ENCODE measurements around the gene CD300C.
A peak's percentile ranks its signal among the peaks of the same experiment; 100 is the strongest.

The CD300C gene

DNA sequence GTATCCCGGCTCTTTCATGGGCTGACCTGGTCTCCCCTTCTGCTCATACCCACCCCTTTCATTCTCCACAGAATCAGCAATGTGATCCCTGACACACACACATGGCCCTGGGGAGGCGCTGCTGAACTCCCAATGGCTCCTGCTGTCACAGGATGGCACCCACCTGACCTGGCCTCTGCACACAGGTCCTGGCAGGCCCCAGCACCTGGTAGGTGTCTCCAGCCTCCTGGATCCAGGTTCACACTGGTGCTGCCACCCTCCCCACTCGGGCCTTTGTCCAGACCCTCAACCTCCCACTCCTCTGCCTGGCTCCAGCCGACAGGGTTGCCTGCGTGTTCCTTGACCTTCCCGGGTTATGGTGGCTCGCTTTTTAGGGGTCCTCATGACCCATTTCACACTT, 1.3 kb upstream of the CD300C start:
- H3K9me3 ChIP-seq (ENCODE audit: control insufficient read depth in 1 of 2, low read length in 2 of 2), result no peaks in the 10 kb centered on the region
- no peaks in the 10 kb centered on the region for H3K36me3 ChIP-seq (ENCODE audit: control insufficient read depth in 1 of 2, insufficient read depth in 2 of 2, low read length in 2 of 2)
- H3K4me1 ChIP-seq (ENCODE audit: control insufficient read depth in 1 of 2, insufficient read depth in 2 of 2, low read length in 2 of 2), result no peaks in the 10 kb centered on the region
- H3K27me3 ChIP-seq (ENCODE audit: control insufficient read depth in 1 of 2, insufficient read depth in 2 of 2, low read length in 2 of 2), result peaks cover 0 to 6% of the 10 kb centered on the region in 2 donors
- no peak overlapping the region for H3K27ac ChIP-seq (ENCODE audit: low read depth, low read length)
- H3K9ac ChIP-seq (ENCODE audit: low read depth in 1 of 2, low read length in 2 of 2), result no peak overlapping the region
- no peak overlapping the region for H3K4me3 ChIP-seq (ENCODE audit: low read depth in 1 of 2, low read length in 2 of 2)

DNA sequence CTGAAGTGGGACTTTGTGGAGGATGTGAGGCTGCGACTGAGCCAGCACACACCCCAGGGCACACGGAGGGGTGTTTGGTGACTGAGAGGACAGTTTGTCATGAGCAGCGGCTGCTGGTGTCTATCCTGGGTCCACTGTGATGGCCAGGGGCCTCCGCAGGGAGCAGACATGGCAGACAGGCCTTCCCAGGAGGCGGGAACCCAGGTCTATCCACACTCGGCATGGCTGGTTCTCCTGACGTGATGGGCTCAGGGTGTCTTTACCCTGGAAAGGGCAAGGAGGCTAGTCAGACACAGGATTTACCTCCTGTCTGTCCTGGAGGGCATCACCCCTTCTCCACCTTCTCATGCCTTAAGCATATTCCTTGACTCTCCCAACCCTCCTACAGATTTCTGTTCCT, 671 bp upstream of the CD300C start:
- no peaks in the 10 kb centered on the region for H3K4me1 ChIP-seq (ENCODE audit: control insufficient read depth in 1 of 2, insufficient read depth in 2 of 2, low read length in 2 of 2)
- H3K27ac ChIP-seq (ENCODE audit: low read depth, low read length), result no peak overlapping the region
- H3K27me3 ChIP-seq (ENCODE audit: control insufficient read depth in 1 of 2, insufficient read depth in 2 of 2, low read length in 2 of 2), result peaks cover 0 to 5% of the 10 kb centered on the region in 2 donors
- H3K9ac ChIP-seq (ENCODE audit: low read depth in 1 of 2, low read length in 2 of 2), result no peak overlapping the region
- H3K36me3 ChIP-seq (ENCODE audit: control insufficient read depth in 1 of 2, insufficient read depth in 2 of 2, low read length in 2 of 2), result no peaks in the 10 kb centered on the region
- no peak overlapping the region for H3K4me3 ChIP-seq (ENCODE audit: low read depth in 1 of 2, low read length in 2 of 2)
- H3K9me3 ChIP-seq (ENCODE audit: control insufficient read depth in 1 of 2, low read length in 2 of 2), result no peaks in the 10 kb centered on the region

DNA sequence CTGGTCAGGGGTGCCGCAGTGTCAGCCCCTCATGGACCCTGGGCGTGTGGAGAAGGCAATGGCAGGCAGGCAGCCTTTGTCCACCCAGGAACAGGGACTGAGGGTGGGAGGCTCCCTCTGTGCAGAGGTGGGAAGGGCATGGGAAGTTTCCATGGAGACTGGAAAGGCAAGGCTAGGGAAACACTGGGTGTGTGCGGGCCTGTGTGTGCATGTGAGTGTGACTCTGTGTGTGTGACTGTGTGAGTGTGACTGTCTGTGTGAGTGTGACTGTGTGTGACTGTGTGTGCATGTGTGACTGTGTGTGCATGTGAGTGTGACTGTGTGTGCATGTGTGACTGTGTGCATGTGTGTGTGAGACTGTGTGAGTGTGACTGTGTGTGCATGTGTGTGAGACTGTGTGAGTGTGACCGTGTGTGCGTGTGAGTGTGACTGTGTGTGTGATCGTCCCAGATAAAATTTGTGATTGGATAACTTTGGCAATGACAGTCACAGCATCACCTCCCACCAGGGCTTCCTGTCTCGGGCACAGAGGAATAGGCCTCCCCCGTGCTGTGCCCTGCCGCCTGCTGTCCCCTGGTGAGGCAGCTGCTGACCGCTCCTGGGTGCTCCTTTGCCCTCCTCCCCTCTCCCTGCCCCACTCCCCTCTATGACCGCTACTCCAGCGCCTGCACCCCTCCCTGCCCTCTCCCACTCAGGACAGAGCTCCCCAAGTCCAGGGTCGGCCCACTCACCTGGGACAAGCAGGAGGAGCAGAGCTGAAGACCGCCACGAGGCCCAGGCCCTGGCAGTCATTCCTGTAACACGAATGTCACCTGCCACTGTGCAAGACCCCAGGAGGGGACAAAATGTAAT, 698 bp downstream of the CD300C start:
- Histone ChIP-seq H3K9me3 (ENCODE audit: control insufficient read depth in 1 of 2, low read length in 2 of 2) (no peaks in the 10 kb centered on the region), H3K9ac (ENCODE audit: low read depth in 1 of 2, low read length in 2 of 2) (no peak overlapping the region), H3K27me3 (ENCODE audit: control insufficient read depth in 1 of 2, insufficient read depth in 2 of 2, low read length in 2 of 2) (peaks cover 0 to 5% of the 10 kb centered on the region in 2 donors), H3K4me3 (ENCODE audit: low read depth in 1 of 2, low read length in 2 of 2) (peak overlapping the region in 1 of 2 donors; percentile 17), H3K27ac (ENCODE audit: low read depth, low read length) (no peak overlapping the region), H3K36me3 (ENCODE audit: control insufficient read depth in 1 of 2, insufficient read depth in 2 of 2, low read length in 2 of 2) (no peaks in the 10 kb centered on the region), H3K4me1 (ENCODE audit: control insufficient read depth in 1 of 2, insufficient read depth in 2 of 2, low read length in 2 of 2) (no peaks in the 10 kb centered on the region)

DNA sequence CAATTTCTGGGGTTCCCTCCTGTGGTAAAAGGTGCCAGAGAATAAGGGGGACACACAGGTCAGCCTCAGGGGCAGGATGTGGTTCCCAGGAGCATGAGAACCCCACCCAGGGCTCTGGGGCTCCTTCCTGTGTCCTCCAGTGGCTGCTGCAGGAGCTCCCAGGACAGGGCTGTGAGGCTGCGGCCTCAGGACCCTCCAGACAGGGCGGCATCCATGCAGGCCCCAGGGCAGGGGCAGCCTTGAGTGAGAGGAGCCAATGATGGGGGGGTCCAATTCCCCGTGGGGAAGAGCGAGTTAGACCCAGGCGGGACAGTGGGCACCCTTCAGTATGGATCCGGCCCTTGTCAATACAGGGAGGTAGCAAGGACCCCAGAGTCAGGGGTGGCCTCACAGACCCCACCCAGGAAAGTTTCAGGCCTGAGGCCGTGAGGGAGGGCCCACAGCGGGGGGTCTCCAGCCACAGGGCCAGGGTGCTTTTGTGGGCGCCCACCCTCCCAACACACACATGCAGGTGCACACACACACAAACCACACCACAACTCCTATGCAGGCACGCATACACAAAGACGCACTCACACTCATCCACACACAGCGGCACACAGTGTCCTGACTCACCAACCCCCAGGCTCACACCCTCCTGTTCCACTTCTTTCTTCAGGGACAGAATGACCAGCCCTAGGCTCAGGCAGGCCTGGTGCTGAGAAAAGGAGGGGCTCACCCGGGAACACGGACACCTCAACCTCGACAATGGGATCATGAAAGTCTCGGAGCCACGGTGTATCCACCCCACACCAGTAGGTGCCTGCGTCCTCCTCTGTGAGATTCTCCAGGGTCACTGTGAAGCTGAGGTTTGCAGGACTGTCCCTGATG, 1.8 kb downstream of the CD300C start:
- Histone ChIP-seq H3K27ac (ENCODE audit: low read depth, low read length) (no peak overlapping the region), H3K4me3 (ENCODE audit: low read depth in 1 of 2, low read length in 2 of 2) (no peak overlapping the region), H3K36me3 (ENCODE audit: control insufficient read depth in 1 of 2, insufficient read depth in 2 of 2, low read length in 2 of 2) (no peaks in the 10 kb centered on the region), H3K9ac (ENCODE audit: low read depth in 1 of 2, low read length in 2 of 2) (no peak overlapping the region), H3K9me3 (ENCODE audit: control insufficient read depth in 1 of 2, low read length in 2 of 2) (no peaks in the 10 kb centered on the region), H3K4me1 (ENCODE audit: control insufficient read depth in 1 of 2, insufficient read depth in 2 of 2, low read length in 2 of 2) (no peaks in the 10 kb centered on the region), H3K27me3 (ENCODE audit: control insufficient read depth in 1 of 2, insufficient read depth in 2 of 2, low read length in 2 of 2) (peaks cover 0 to 5% of the 10 kb centered on the region in 2 donors)

DNA sequence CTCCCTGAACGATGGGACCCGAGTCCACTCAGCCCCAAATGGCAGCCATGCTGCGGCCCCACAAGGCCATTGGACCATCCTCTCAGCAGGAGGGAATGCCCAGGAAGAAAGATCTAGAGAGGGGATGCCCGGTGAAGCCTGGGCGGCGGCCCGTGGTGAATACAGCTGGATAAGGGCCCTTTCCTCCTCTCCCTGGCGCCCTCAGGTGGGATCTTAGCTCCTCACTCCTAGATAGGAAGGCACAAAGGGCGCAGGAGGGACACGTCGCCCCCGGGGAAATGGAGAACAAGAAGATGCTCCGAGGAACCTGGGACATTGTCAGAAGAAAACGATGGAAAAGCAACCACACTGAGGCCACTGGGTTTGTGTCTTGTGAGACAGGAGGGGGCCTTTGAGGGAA, 2.5 kb downstream of the CD300C start:
- Histone ChIP-seq H3K4me3 (ENCODE audit: low read depth in 1 of 2, low read length in 2 of 2) (no peak overlapping the region), H3K9me3 (ENCODE audit: control insufficient read depth in 1 of 2, low read length in 2 of 2) (no peaks in the 10 kb centered on the region)

DNA sequence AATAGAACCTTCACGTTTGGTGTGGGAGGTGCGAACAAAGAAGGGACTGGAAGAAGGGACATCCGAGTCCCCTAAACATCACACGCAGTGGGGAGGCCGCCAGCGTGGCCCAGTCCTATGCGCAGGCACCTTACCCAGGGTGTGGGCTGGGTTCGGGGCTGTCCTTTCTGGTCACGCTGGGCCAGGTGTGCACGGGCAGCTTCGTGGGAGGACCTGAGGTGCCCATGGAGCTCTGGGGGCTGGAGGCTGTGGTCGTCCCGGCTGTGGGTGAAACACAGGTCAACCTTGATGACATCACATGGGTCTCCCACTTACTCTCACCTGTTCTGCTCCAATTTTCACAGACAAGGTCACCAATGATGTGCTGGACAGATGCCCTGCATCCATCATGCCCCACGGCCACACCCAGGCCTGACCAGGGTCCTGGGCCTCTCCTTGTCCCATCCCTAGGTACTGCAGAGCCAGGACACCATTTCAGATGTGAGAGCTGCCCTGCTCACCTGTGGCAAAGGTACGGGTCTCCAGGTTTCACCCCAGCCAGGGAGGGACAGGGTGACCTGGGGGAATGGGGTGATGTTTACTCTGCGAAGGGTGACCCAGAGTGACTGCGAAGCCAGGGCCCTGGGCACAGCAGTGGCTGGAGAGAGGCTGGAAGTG, 3.1 kb downstream of the CD300C start:
- peaks cover 0 to 5% of the 10 kb centered on the region in 2 donors for H3K27me3 ChIP-seq (ENCODE audit: control insufficient read depth in 1 of 2, insufficient read depth in 2 of 2, low read length in 2 of 2)
- H3K4me1 ChIP-seq (ENCODE audit: control insufficient read depth in 1 of 2, insufficient read depth in 2 of 2, low read length in 2 of 2), result no peaks in the 10 kb centered on the region
- no peak overlapping the region for H3K27ac ChIP-seq (ENCODE audit: low read depth, low read length)
- no peaks in the 10 kb centered on the region for H3K9me3 ChIP-seq (ENCODE audit: control insufficient read depth in 1 of 2, low read length in 2 of 2)
- no peaks in the 10 kb centered on the region for H3K36me3 ChIP-seq (ENCODE audit: control insufficient read depth in 1 of 2, insufficient read depth in 2 of 2, low read length in 2 of 2)
- no peak overlapping the region for H3K4me3 ChIP-seq (ENCODE audit: low read depth in 1 of 2, low read length in 2 of 2)
- no peak overlapping the region for H3K9ac ChIP-seq (ENCODE audit: low read depth in 1 of 2, low read length in 2 of 2)

More for the DNA sequence above, 2.5 kb downstream of the CD300C start:
- no peaks in the 10 kb centered on the region for H3K36me3 ChIP-seq (ENCODE audit: control insufficient read depth in 1 of 2, insufficient read depth in 2 of 2, low read length in 2 of 2)
- H3K27me3 ChIP-seq (ENCODE audit: control insufficient read depth in 1 of 2, insufficient read depth in 2 of 2, low read length in 2 of 2), result peaks cover 0 to 5% of the 10 kb centered on the region in 2 donors
- no peak overlapping the region for H3K9ac ChIP-seq (ENCODE audit: low read depth in 1 of 2, low read length in 2 of 2)
- H3K4me1 ChIP-seq (ENCODE audit: control insufficient read depth in 1 of 2, insufficient read depth in 2 of 2, low read length in 2 of 2), result no peaks in the 10 kb centered on the region
- no peak overlapping the region for H3K27ac ChIP-seq (ENCODE audit: low read depth, low read length)

DNA sequence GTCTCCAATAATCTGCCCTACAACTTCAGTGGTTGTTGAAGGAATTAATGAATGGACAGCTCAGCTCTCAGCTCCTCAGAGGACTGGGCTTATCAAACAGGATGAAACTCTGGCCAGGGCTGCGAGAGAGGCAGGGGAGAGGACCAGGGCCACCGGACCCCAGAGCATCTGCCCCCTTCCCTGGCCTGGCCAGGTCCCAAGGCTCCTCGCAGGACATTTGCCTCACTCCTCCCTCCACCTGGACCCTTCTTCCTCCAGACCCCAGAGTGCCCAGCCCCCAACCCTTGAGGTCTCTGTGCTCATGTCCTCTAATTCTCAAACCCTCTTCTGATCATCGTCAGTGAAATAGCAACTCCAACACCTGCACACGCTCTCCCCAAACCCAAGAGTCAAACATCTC, 3.7 kb downstream of the CD300C start:
- Histone ChIP-seq H3K9ac (ENCODE audit: low read depth in 1 of 2, low read length in 2 of 2) (no peak overlapping the region), H3K27ac (ENCODE audit: low read depth, low read length) (no peak overlapping the region), H3K9me3 (ENCODE audit: control insufficient read depth in 1 of 2, low read length in 2 of 2) (no peaks in the 10 kb centered on the region), H3K4me3 (ENCODE audit: low read depth in 1 of 2, low read length in 2 of 2) (no peak overlapping the region), H3K27me3 (ENCODE audit: control insufficient read depth in 1 of 2, insufficient read depth in 2 of 2, low read length in 2 of 2) (peaks cover 0 to 5% of the 10 kb centered on the region in 2 donors), H3K36me3 (ENCODE audit: control insufficient read depth in 1 of 2, insufficient read depth in 2 of 2, low read length in 2 of 2) (no peaks in the 10 kb centered on the region), H3K4me1 (ENCODE audit: control insufficient read depth in 1 of 2, insufficient read depth in 2 of 2, low read length in 2 of 2) (no peaks in the 10 kb centered on the region)

DNA sequence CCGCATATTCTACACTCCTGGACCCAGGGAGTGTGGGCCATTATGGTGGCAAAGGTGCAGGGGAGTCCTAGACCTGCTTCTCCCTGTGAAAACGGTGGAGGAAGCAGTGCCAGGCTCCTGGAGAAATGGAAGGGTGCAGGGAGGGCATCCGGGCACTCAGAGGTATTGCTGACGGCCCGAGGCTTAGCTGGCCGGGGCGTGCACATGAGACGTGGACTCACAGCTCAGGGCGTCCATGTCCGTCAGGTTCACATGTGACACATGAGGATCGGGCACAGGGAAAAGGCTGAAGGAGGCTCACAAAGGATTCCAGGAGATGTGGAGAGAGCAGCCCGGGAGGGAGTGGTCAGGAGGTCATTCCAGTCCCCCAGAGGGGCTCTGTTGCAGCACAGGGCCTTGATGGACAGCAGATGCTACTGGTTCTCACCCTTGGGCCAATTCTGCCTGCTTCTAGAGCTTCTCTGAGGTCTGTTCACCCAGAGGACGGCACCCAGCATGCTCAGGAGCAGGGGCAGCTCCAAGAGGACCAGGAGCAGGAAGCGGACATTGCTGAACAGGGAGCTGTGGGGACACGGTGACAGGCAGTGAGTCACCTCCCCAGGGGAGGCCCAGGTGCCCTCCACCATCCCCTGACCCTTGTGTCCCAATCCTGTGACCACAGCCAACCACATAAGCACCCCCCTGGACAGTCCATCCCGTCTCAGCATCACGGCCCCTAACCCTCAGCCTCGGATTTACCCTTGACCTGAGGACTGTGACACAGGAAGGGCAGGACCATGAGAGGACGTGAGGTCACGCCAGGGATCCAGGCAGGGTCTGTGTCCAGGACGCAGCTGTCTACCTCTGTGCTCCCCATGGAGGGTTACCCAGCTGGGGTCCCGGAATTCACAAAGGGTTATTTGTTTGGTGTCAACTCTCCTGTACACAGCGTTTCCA, 4.5 kb downstream of the CD300C start:
- no peak overlapping the region for H3K27ac ChIP-seq (ENCODE audit: low read depth, low read length)
- H3K9ac ChIP-seq (ENCODE audit: low read depth in 1 of 2, low read length in 2 of 2), result no peak overlapping the region
- H3K4me3 ChIP-seq (ENCODE audit: low read depth in 1 of 2, low read length in 2 of 2), result no peak overlapping the region
- H3K4me1 ChIP-seq (ENCODE audit: control insufficient read depth in 1 of 2, insufficient read depth in 2 of 2, low read length in 2 of 2), result no peaks in the 10 kb centered on the region
- H3K36me3 ChIP-seq (ENCODE audit: control insufficient read depth in 1 of 2, insufficient read depth in 2 of 2, low read length in 2 of 2), result no peaks in the 10 kb centered on the region
- H3K9me3 ChIP-seq (ENCODE audit: control insufficient read depth in 1 of 2, low read length in 2 of 2), result no peaks in the 10 kb centered on the region
- peaks cover 0 to 5% of the 10 kb centered on the region in 2 donors for H3K27me3 ChIP-seq (ENCODE audit: control insufficient read depth in 1 of 2, insufficient read depth in 2 of 2, low read length in 2 of 2)

DNA sequence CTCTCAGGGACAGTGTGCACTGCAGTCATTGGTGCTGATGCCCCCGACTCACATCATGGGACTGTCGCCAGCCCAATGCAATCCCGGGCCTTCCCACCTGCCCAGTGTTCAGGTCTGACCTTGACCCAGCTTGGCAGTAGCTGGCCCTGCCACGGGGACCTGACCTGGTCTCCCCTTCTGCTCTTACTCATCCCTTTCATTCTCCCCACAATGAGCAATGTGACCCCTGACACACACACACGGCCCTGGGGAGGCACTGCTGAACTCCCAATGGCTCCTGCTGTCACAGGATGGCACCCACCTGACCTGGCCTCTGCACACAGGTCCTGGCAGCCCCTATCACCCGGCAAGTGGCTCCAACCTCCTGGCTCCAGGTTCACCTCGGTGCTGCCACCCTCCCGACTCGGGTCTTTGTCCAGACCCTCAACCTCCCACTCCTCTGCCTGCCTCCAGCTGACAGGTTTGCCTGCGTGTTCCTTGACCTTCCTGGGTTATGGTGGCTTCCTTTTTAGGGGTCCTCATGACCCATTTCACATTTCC, 6.6 kb downstream of the CD300C start:
- Histone ChIP-seq H3K36me3 (ENCODE audit: control insufficient read depth in 1 of 2, insufficient read depth in 2 of 2, low read length in 2 of 2) (no peaks in the 10 kb centered on the region), H3K27me3 (ENCODE audit: control insufficient read depth in 1 of 2, insufficient read depth in 2 of 2, low read length in 2 of 2) (peaks cover 0 to 5% of the 10 kb centered on the region in 2 donors), H3K9me3 (ENCODE audit: control insufficient read depth in 1 of 2, low read length in 2 of 2) (no peaks in the 10 kb centered on the region), H3K27ac (ENCODE audit: low read depth, low read length) (no peak overlapping the region), H3K9ac (ENCODE audit: low read depth in 1 of 2, low read length in 2 of 2) (no peak overlapping the region), H3K4me3 (ENCODE audit: low read depth in 1 of 2, low read length in 2 of 2) (no peak overlapping the region), H3K4me1 (ENCODE audit: control insufficient read depth in 1 of 2, insufficient read depth in 2 of 2, low read length in 2 of 2) (no peaks in the 10 kb centered on the region)
